Endodermal cell (in vitro differentiated cells): ENCODE data around the gene OR5D13. TPM values are rescaled to one million over a fixed set of nuclear protein-coding genes. Genes with fewer than 3 reads are reported as not detected.
A peak's percentile ranks its signal among the peaks of the same experiment; 100 is the strongest.

Source experiments
- DNase-seq: peaks from one replicate; pipeline ENCODE4 v3.0.0-alpha.2; 2017
- H3K27ac ChIP-seq: 2 replicates; pipeline ENCODE4 v1.5.1; 2013; ENCODE audit warnings: mild to moderate bottlenecking, low read depth, low read length, moderate library complexity
- H3K27me3 ChIP-seq: 2 replicates; pipeline ENCODE4 v1.6.1; 2013; ENCODE audit warnings: mild to moderate bottlenecking, low read length, moderate library complexity; ENCODE audit not compliant: insufficient read depth, control insufficient read depth, poor library complexity, severe bottlenecking
- H3K36me3 ChIP-seq: 2 replicates; pipeline ENCODE4 v1.7.0; 2013; ENCODE audit warnings: mild to moderate bottlenecking, low read length, moderate library complexity; ENCODE audit not compliant: control insufficient read depth, insufficient read depth
- H3K4me1 ChIP-seq: one replicate; pipeline ENCODE4 v1.7.0; 2013; ENCODE audit warnings: low read length; ENCODE audit not compliant: control insufficient read depth, insufficient read depth
- H3K4me3 ChIP-seq: 2 replicates; pipeline ENCODE4 v1.5.1; 2013; ENCODE audit warnings: mild to moderate bottlenecking, low read length, moderate library complexity
- H3K9ac ChIP-seq: 2 replicates; pipeline ENCODE4 v1.6.1; 2013; ENCODE audit warnings: mild to moderate bottlenecking, low read length, moderate library complexity; ENCODE audit not compliant: poor library complexity, severe bottlenecking; ENCODE audit errors: extremely low read depth
- H3K9me3 ChIP-seq: 2 replicates; pipeline ENCODE4 v1.6.1; 2013; ENCODE audit warnings: mild to moderate bottlenecking, low read length, moderate library complexity; ENCODE audit not compliant: control insufficient read depth
- H3K27ac Mint-ChIP-seq: 2 replicates; pipeline ENCODE4 v1.8.0; 2020; ENCODE audit warnings: mixed read lengths
- H3K27me3 Mint-ChIP-seq: 2 replicates; pipeline ENCODE4 v1.8.0; 2021; ENCODE audit warnings: mild to moderate bottlenecking, mixed read lengths; ENCODE audit not compliant: insufficient read depth
- H3K36me3 Mint-ChIP-seq: 2 replicates; pipeline ENCODE4 v1.8.0; 2020; ENCODE audit warnings: low read depth, mixed read lengths
- H3K4me1 Mint-ChIP-seq: 2 replicates; pipeline ENCODE4 v1.8.0; 2020; ENCODE audit warnings: mixed read lengths
- H3K4me3 Mint-ChIP-seq: 2 replicates; pipeline ENCODE4 v1.8.0; 2020; ENCODE audit warnings: mild to moderate bottlenecking, moderate library complexity, mixed read lengths
- H3K9me3 Mint-ChIP-seq: 2 replicates; pipeline ENCODE4 v1.8.0; 2020; ENCODE audit warnings: mild to moderate bottlenecking, mixed read lengths
- WGBS, 2 experiments: methylation state at CpG; one replicate each; pipeline versions ENCODE4 v1.1.5 to v1.1.7; 2013; ENCODE audit warnings: missing lambda C conversion rate in 2 of 2, mixed read lengths in 1 of 2; ENCODE audit not compliant: insufficient coverage in 1 of 2, insufficient read length in 1 of 2; 5-methylcytosine and 5-hydroxymethylcytosine counted together
- total RNA-seq, 2 donors: library from RNA; stranded (reverse); fragmentation: NEBNext Ultra II Directional in 1 of 2; extraction: Animal tissue kit (Norgen Biotek cat#: 25700) in 1 of 2; gene quantifications; 2 replicates in 1 of 2; 3 replicates in 1 of 2; pipeline ENCODE4 v1.2.1, GENCODE V29; 2021
- TF ChIP-seq, protein P1 (sequence below): fragments of 200-600 bp; sonication (generic); conservative IDR thresholded peaks from 2 replicates; pipeline ENCODE4 v1.5.0; 2021; ENCODE audit warnings: antibody characterized with exemption, mild to moderate bottlenecking

The OR5D13 gene
- total RNA-seq, 2 donors from 2014 or later = not detected

- no peak for DNase-seq
Observed at GRCh38 chr11:55791606-55792005, 18.4 kb downstream of the OR5D13 start.

GRCh38 chr11:55793321-55793720 lies 20.1 kb downstream of the OR5D13 start:
- H3K27me3 Mint-ChIP-seq = no peaks in the 10 kb centered on the region
- no peak overlapping the region for H3K4me3 ChIP-seq
- no peak overlapping the region for H3K27ac Mint-ChIP-seq
- H3K36me3 Mint-ChIP-seq = no peaks in the 10 kb centered on the region
- no peaks in the 10 kb centered on the region for H3K4me1 ChIP-seq
- WGBS, 2 experiments = 79 to 86% methylated on average over 2 of the region's 2 CpGs
- H3K27me3 ChIP-seq = no peaks in the 10 kb centered on the region
- H3K9me3 ChIP-seq = peaks cover 82% of the 10 kb centered on the region
- H3K27ac ChIP-seq = no peak overlapping the region
- no peak overlapping the region for H3K9ac ChIP-seq
- no peaks in the 10 kb centered on the region for H3K36me3 ChIP-seq
- no peak overlapping the region for H3K4me3 Mint-ChIP-seq
- H3K4me1 Mint-ChIP-seq = no peaks in the 10 kb centered on the region
- TF ChIP-seq, protein P1, sequence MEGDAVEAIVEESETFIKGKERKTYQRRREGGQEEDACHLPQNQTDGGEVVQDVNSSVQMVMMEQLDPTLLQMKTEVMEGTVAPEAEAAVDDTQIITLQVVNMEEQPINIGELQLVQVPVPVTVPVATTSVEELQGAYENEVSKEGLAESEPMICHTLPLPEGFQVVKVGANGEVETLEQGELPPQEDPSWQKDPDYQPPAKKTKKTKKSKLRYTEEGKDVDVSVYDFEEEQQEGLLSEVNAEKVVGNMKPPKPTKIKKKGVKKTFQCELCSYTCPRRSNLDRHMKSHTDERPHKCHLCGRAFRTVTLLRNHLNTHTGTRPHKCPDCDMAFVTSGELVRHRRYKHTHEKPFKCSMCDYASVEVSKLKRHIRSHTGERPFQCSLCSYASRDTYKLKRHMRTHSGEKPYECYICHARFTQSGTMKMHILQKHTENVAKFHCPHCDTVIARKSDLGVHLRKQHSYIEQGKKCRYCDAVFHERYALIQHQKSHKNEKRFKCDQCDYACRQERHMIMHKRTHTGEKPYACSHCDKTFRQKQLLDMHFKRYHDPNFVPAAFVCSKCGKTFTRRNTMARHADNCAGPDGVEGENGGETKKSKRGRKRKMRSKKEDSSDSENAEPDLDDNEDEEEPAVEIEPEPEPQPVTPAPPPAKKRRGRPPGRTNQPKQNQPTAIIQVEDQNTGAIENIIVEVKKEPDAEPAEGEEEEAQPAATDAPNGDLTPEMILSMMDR = no peak
- H3K9me3 Mint-ChIP-seq = peaks cover 59% of the 10 kb centered on the region
- DNase-seq = no peak

More at GRCh38 chr11:55791606-55792005, 18.4 kb downstream of the OR5D13 start:
- Histone ChIP-seq H3K4me3 (no peak overlapping the region), H3K9ac (no peak overlapping the region), H3K27me3 (no peaks in the 10 kb centered on the region), H3K4me1 (no peaks in the 10 kb centered on the region), H3K36me3 (no peaks in the 10 kb centered on the region), H3K27ac (no peak overlapping the region), H3K9me3 (peaks cover 82% of the 10 kb centered on the region)
- TF ChIP-seq, protein P1 = no peak
- H3K36me3 Mint-ChIP-seq = no peaks in the 10 kb centered on the region
- H3K4me3 Mint-ChIP-seq = no peak overlapping the region
- peaks cover 62% of the 10 kb centered on the region for H3K9me3 Mint-ChIP-seq
- no peaks in the 10 kb centered on the region for H3K4me1 Mint-ChIP-seq
- H3K27me3 Mint-ChIP-seq = no peaks in the 10 kb centered on the region
- H3K27ac Mint-ChIP-seq = no peak overlapping the region
- WGBS, 2 experiments = 69% methylated on average over 1 of the region's 1 CpG; no CpG with 5 or more reads in 1 of the 2 experiments

GRCh38 chr11:55795256-55795655 lies 22.0 kb downstream of the OR5D13 start, which contains the start of gene OR5D14:
Gene OR5D14, plus strand, starts transcription at chr11:55795556. Its CDS starts 0 bp downstream, at chr11:55795556.
- Mint-ChIP-seq H3K4me1 (no peaks in the 10 kb centered on the region), H3K9me3 (peaks cover 71% of the 10 kb centered on the region), H3K36me3 (no peaks in the 10 kb centered on the region), H3K27me3 (no peaks in the 10 kb centered on the region), H3K27ac (no peak within 1 kb of the TSS), H3K4me3 (no peak within 1 kb of the TSS)
- Histone ChIP-seq H3K9ac (no peak within 1 kb of the TSS), H3K27me3 (no peaks in the 10 kb centered on the region), H3K36me3 (no peaks in the 10 kb centered on the region), H3K4me1 (no peaks in the 10 kb centered on the region), H3K4me3 (peak within 1 kb of the TSS; percentile 23), H3K27ac (no peak within 1 kb of the TSS), H3K9me3 (peaks cover 93% of the 10 kb centered on the region)
- DNase-seq = no peak
- TF ChIP-seq, protein P1 = no peak
